Parathyroid adenoma (tissue), 2 donors: ENCODE measurements around the gene CCL18.
"Not testable (repeated sequence)": the region's sequence is repeated elsewhere in the genome, so short reads cannot be mapped to it uniquely, and the experiment has no call there.

Experiments used
- H2AFZ ChIP-seq: fragments of 300-600 bp; sonication (generic); one replicate; pipeline ENCODE4 v1.7.0; 2017; ENCODE audit warnings: antibody characterized with exemption, mild to moderate bottlenecking
- H3K27ac ChIP-seq: fragments of 300-600 bp; sonication (generic); one replicate; pipeline ENCODE4 v1.7.0; 2017
- H3K27me3 ChIP-seq: fragments of 300-600 bp; sonication (generic); one replicate; pipeline ENCODE4 v1.7.0; 2017; ENCODE audit warnings: low read length; ENCODE audit not compliant: control insufficient read depth, insufficient read depth
- H3K36me3 ChIP-seq: fragments of 300-600 bp; sonication (generic); one replicate; pipeline ENCODE4 v1.7.0; 2017; ENCODE audit warnings: low read length; ENCODE audit not compliant: control insufficient read depth, insufficient read depth
- H3K4me1 ChIP-seq: fragments of 300-600 bp; sonication (generic); one replicate; pipeline ENCODE4 v1.7.0; 2017; ENCODE audit warnings: control low read depth
- H3K4me2 ChIP-seq: fragments of 300-600 bp; sonication (generic); one replicate; pipeline ENCODE4 v1.7.0; 2017; ENCODE audit warnings: low read length
- H3K4me3 ChIP-seq: fragments of 300-600 bp; sonication (generic); one replicate; pipeline ENCODE4 v1.7.0; 2017; ENCODE audit warnings: low read depth, low read length
- H3K79me2 ChIP-seq: fragments of 300-600 bp; sonication (generic); one replicate; pipeline ENCODE4 v1.7.0; 2017; ENCODE audit warnings: control low read depth
- H3K9ac ChIP-seq: fragments of 300-600 bp; sonication (generic); one replicate; pipeline ENCODE4 v1.7.0; 2017; ENCODE audit warnings: mild to moderate bottlenecking
- H3K9me3 ChIP-seq: fragments of 300-600 bp; sonication (generic); one replicate; pipeline ENCODE4 v1.7.0; 2017; ENCODE audit warnings: low read length; ENCODE audit not compliant: control insufficient read depth
- TF ChIP-seq, protein P1 (sequence below): fragments of 300-600 bp; sonication (generic); IDR thresholded peaks from one replicate; pipeline ENCODE4 v1.7.0; 2017; ENCODE audit warnings: antibody characterized with exemption, mild to moderate bottlenecking
- donor health status: primary hyperparathyroidism.

The CCL18 gene

DNA sequence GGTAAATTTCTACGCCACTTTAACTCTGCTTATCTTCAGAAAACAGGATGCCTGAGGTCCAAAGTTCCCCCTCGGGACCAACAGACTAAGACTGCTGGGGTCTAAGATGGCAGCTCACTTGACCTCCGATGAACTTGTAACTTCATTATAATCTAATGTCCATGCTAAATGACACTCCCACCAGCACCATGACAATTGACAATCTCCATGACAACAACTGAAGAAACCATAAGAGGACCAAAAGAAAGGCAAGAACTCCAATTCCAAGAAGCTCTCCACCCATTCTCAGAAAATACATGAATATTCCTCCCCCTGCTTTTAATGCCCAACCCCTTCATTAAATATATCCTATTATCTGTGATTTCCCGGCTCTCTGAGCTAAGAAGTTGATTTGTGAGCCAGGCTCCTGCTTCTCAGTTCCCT is 47.0 kb downstream of the CCL18 start:
- Histone ChIP-seq H3K79me2 (no peaks in the 10 kb centered on the region), H2AFZ (no peak overlapping the region), H3K4me1 (no peaks in the 10 kb centered on the region), H3K36me3 (no peaks in the 10 kb centered on the region), H3K4me2 (no peak overlapping the region), H3K9me3 (no peaks in the 10 kb centered on the region), H3K4me3 (no peak overlapping the region), H3K27ac (no peak overlapping the region), H3K9ac (no peak overlapping the region), H3K27me3 (no peaks in the 10 kb centered on the region)
- TF ChIP-seq, protein P1, sequence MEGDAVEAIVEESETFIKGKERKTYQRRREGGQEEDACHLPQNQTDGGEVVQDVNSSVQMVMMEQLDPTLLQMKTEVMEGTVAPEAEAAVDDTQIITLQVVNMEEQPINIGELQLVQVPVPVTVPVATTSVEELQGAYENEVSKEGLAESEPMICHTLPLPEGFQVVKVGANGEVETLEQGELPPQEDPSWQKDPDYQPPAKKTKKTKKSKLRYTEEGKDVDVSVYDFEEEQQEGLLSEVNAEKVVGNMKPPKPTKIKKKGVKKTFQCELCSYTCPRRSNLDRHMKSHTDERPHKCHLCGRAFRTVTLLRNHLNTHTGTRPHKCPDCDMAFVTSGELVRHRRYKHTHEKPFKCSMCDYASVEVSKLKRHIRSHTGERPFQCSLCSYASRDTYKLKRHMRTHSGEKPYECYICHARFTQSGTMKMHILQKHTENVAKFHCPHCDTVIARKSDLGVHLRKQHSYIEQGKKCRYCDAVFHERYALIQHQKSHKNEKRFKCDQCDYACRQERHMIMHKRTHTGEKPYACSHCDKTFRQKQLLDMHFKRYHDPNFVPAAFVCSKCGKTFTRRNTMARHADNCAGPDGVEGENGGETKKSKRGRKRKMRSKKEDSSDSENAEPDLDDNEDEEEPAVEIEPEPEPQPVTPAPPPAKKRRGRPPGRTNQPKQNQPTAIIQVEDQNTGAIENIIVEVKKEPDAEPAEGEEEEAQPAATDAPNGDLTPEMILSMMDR = no peak

DNA sequence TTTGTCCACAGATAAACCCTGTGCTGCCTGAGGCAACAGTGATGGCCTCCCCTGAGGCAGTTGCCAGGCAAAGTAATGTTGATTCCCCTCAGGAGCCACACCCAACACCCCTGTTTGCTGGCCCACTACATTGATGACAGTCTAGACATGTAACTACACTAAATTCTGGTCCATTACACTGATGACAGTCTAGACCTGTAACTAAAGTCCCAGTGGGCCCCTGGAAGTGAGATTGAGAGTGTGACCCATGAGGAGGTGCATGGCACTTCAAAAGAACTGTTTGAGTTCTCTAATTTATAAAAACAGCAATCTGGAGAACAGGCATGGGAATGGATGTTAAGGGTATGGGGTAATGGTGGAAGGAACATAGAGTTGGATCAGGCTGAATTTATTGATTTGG is 48.5 kb downstream of the CCL18 start:
- no peak overlapping the region for H3K4me2 ChIP-seq
- H3K4me1 ChIP-seq = no peaks in the 10 kb centered on the region
- H3K4me3 ChIP-seq = no peak overlapping the region
- no peaks in the 10 kb centered on the region for H3K79me2 ChIP-seq
- H3K36me3 ChIP-seq = no peaks in the 10 kb centered on the region
- no peaks in the 10 kb centered on the region for H3K9me3 ChIP-seq
- H3K27ac ChIP-seq = no peak overlapping the region
- H2AFZ ChIP-seq = no peak overlapping the region
- TF ChIP-seq, protein P1 = no peak
- no peaks in the 10 kb centered on the region for H3K27me3 ChIP-seq
- no peak overlapping the region for H3K9ac ChIP-seq

DNA sequence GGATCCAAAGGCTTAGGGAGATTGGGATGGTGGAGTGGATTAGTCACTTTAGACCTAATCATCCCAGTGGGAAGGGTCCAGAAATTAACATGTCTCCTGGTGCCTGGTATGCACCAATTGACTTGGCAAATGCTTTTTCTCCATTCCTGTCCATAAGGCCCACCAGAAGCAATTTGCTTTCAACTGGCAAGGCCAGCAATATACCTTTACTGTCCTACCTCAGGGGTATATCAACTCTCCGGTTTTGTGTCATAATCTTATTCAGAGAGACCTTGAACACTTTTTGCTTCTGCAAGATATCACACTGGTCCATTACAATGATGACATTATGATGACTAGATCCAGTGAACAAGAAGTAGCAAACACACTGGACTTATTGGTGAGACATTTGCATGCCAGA is 49.1 kb downstream of the CCL18 start:
- not testable (repeated sequence) for H3K4me2 ChIP-seq, H3K27me3 ChIP-seq, H3K36me3 ChIP-seq, H3K4me3 ChIP-seq, H3K9me3 ChIP-seq, H3K4me1 ChIP-seq, H3K27ac ChIP-seq, H2AFZ ChIP-seq, H3K9ac ChIP-seq, H3K79me2 ChIP-seq

DNA sequence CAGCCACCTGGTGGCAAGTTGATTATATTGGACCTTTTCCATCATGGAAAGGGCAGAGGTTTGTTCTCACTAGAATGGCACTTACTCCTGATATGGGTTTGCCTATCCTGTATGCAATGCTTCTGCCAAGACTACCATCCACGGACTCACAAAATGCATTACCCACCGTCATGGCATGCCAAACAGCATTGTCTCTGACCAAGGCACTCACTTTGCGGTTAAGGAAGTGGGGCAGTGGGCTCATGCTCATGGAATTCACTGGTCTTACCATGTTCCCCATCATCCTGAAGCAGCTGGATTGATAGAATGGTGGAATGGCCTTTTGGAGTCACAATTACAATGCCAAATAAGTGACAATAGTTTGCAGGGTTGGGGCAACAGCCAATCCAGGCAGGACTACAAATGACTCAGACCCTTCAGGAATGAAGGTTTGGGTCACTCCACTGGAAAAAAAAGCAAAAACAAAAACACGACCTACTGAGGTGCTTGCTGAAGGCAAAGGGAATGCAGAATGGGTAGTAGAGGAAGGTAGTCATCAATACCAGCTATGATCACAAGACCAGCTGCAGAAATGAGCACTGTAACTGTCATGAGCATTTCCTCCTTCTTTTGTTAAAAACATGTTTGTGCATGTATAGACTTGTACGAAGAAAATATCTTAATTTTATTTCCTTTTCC is 51.0 kb downstream of the CCL18 start:
- not testable (repeated sequence) for H3K36me3 ChIP-seq, H3K4me2 ChIP-seq, H2AFZ ChIP-seq, H3K27me3 ChIP-seq, H3K9me3 ChIP-seq, H3K4me1 ChIP-seq, H3K4me3 ChIP-seq, H3K79me2 ChIP-seq, H3K27ac ChIP-seq, H3K9ac ChIP-seq

DNA sequence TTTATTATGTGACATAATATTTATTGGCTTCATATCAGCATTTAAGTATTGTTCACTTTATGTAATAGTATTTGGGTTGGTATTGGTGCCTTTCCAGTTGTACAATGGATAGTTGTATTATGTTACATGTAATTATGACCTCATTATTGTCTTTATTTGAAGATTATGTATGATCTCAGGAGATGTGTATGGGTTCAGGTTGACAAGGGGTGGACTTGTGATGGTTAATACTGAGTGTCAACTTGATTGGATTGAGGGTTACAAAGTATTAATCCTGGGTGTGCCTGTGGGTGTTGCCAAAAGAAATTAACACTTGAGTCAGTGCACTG is 51.5 kb downstream of the CCL18 start:
- not testable (repeated sequence) for H3K9me3 ChIP-seq

DNA sequence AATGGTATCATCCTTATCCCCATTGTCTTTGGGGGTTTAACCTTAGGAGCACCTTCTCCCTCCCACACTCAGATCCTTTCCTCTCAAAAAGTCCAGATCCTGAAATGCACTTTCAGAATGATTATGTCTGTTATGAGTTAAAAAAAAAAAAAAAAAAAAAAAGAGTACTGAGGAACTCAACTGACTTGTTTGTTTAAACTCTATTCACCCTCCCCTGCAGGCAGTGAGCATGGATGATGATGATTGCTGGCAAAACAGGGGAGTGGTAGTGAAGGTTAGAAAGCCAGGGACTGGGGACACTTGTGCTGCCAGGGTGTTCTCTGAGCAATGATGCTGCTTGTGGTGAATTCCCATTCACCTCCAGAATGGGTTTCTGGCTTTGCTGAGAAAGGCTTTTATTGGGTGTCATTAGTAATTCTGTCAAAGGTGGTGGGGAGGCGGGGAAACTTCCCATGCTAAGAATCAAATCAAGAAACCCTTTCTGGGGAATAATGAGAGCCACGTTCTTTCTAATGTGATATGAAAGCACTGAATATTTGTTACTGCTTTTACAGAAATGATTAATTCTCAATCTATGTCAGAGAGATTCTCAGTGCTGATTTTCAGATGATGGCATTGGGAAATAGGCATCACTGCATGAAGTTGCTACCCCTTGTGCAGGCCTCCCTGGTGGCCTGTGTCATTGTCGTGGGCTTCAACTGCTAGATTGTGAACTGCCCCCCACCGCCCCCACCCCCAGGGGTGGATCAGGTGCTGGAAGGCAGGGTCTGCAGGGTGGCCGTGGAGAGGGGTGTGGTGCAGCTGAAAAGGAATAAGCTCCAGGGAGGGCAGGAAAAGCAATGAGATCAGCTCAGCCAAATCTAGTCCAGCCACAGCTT is 53.7 kb downstream of the CCL18 start:
- no peak overlapping the region for H3K4me3 ChIP-seq
- no peaks in the 10 kb centered on the region for H3K27me3 ChIP-seq
- TF ChIP-seq, protein P1 = no peak
- H3K79me2 ChIP-seq = no peaks in the 10 kb centered on the region
- no peaks in the 10 kb centered on the region for H3K36me3 ChIP-seq
- H3K4me2 ChIP-seq = no peak overlapping the region
- H3K27ac ChIP-seq = no peak overlapping the region
- H3K9me3 ChIP-seq = no peaks in the 10 kb centered on the region
- no peak overlapping the region for H2AFZ ChIP-seq
- H3K9ac ChIP-seq = no peak overlapping the region
- peaks cover 5% of the 10 kb centered on the region for H3K4me1 ChIP-seq

More for the DNA sequence above, 51.5 kb downstream of the CCL18 start:
- H3K9ac ChIP-seq, H3K4me2 ChIP-seq, H3K4me3 ChIP-seq, H3K4me1 ChIP-seq, H3K36me3 ChIP-seq, H3K27ac ChIP-seq, H3K79me2 ChIP-seq, H2AFZ ChIP-seq, H3K27me3 ChIP-seq: not testable (repeated sequence)
